IMR-90 (cell line): Measurements from ENCODE around the gene CHST10. TPM values are rescaled to one million over a fixed set of nuclear protein-coding genes. Genes with fewer than 3 reads are reported as not detected.

ENCODE experiments used
- ATAC-seq: fragments of 200-7000 bp; cut with Tn5 transposase; 2 replicates; pipeline ENCODE4 v1.9.1; 2020; ENCODE audit warnings: low read depth, mild to moderate bottlenecking, moderate library complexity
- BruUV-seq: library from RNA; stranded (reverse); fragments of 400-500 nt; replicated peaks from 2 replicates; lab custom pipeline; 2021; lab: Mats Ljungman, UMichigan
- CTCF ChIA-PET: fragments of 300-600 bp; formaldehyde crosslinking; extraction: SDS; loops from one replicate; lab custom pipeline; 2021; ENCODE audit warnings: antibody characterized with exemption; lab: Yijun Ruan, JAX
- POLR2A ChIA-PET: fragments of 300-600 bp; sonication (Branson Sonifier 250); formaldehyde crosslinking; loops from one replicate; lab custom pipeline; 2022; ENCODE audit warnings: antibody characterized with exemption; ENCODE audit not compliant: unreplicated experiment; lab: Charles Lee
- DNase-seq: peaks from one replicate; pipeline ENCODE4 v3.0.0; 2013
- H2AFZ ChIP-seq: replicated peaks from 2 replicates; pipeline ENCODE3; 2013; ENCODE audit warnings: low read length, mild to moderate bottlenecking; ENCODE audit not compliant: poor library complexity
- H2AK5ac ChIP-seq: 2 replicates; pipeline ENCODE4 v1.6.1; 2013; ENCODE audit warnings: low read depth, low read length, inconsistent platforms
- H2AK9ac ChIP-seq: replicated peaks from 2 replicates; pipeline ENCODE3; 2013; ENCODE audit warnings: mild to moderate bottlenecking, low read depth, low read length, moderate library complexity; ENCODE audit not compliant: poor library complexity
- H2BK120ac ChIP-seq: 2 replicates; pipeline ENCODE4 v1.6.1; 2013; ENCODE audit warnings: low read depth, low read length, inconsistent platforms
- H2BK15ac ChIP-seq: 3 replicates; pipeline ENCODE4 v1.6.1; 2013; ENCODE audit warnings: low read depth, low read length, inconsistent platforms
- H2BK20ac ChIP-seq: 2 replicates; pipeline ENCODE4 v1.6.1; 2013; ENCODE audit warnings: low read depth, mild to moderate bottlenecking, inconsistent platforms, low read length, moderate library complexity
- H2BK5ac ChIP-seq: 2 replicates; pipeline ENCODE4 v1.6.1; 2013; ENCODE audit warnings: mild to moderate bottlenecking, low read depth, low read length, inconsistent platforms; ENCODE audit not compliant: poor library complexity, severe bottlenecking
- H3K14ac ChIP-seq: replicated peaks from 2 replicates; pipeline ENCODE4 v1.6.1; 2013; ENCODE audit warnings: low read depth, low read length, inconsistent platforms
- H3K18ac ChIP-seq: 2 replicates; pipeline ENCODE4 v1.6.1; 2013; ENCODE audit warnings: low read depth, low read length, control low read depth
- H3K23ac ChIP-seq: 2 replicates; pipeline ENCODE4 v1.6.1; 2013; ENCODE audit warnings: low read depth, low read length, inconsistent platforms
- H3K27ac ChIP-seq: 2 replicates; pipeline ENCODE4 v1.5.1; 2013; ENCODE audit warnings: mild to moderate bottlenecking, control low read depth, low read length; ENCODE audit not compliant: insufficient read depth
- H3K27me3 ChIP-seq: 2 replicates; pipeline ENCODE4 v1.6.1; 2013; ENCODE audit warnings: low read length; ENCODE audit not compliant: control insufficient read depth, insufficient read depth
- H3K36me3 ChIP-seq: 2 replicates; pipeline ENCODE4 v1.6.1; 2013; ENCODE audit warnings: low read length, mixed read lengths; ENCODE audit not compliant: control insufficient read depth, insufficient read depth
- H3K4ac ChIP-seq: 2 replicates; pipeline ENCODE4 v1.6.1; 2013; ENCODE audit warnings: low read depth, low read length, inconsistent platforms
- H3K4me1 ChIP-seq: 2 replicates; pipeline ENCODE4 v1.6.1; 2013; ENCODE audit warnings: low read length, mixed read lengths; ENCODE audit not compliant: control insufficient read depth, insufficient read depth
- H3K4me2 ChIP-seq: 2 replicates; pipeline ENCODE4 v1.6.1; 2013; ENCODE audit warnings: low read depth, mild to moderate bottlenecking, control low read depth, low read length, moderate library complexity
- H3K4me3 ChIP-seq: 2 replicates; pipeline ENCODE4 v1.5.1; 2013; ENCODE audit warnings: low read depth, mild to moderate bottlenecking, control low read depth, low read length, moderate library complexity; ENCODE audit not compliant: insufficient read depth
- H3K56ac ChIP-seq: 2 replicates; pipeline ENCODE4 v1.6.1; 2013; ENCODE audit warnings: low read length, inconsistent platforms; ENCODE audit not compliant: insufficient read depth; ENCODE audit errors: extremely low read depth
- H3K79me1 ChIP-seq, 2 experiments: 2 replicates each; pipeline ENCODE4 v1.6.1; 2013; ENCODE audit warnings: low read length in 2 of 2, inconsistent platforms in 1 of 2, low read depth in 1 of 2
- H3K9ac ChIP-seq: 2 replicates; pipeline ENCODE4 v1.6.1; 2013; ENCODE audit warnings: low read depth, low read length, control low read depth
- H3K9me1 ChIP-seq: 2 replicates; pipeline ENCODE4 v1.6.1; 2013; ENCODE audit warnings: low read length, inconsistent platforms; ENCODE audit not compliant: insufficient read depth
- H3K9me3 ChIP-seq: 2 replicates; pipeline ENCODE4 v1.6.1; 2013; ENCODE audit warnings: low read length; ENCODE audit not compliant: control insufficient read depth, insufficient read depth
- H4K20me1 ChIP-seq: 2 replicates; pipeline ENCODE4 v1.6.1; 2013; ENCODE audit warnings: low read length, inconsistent platforms; ENCODE audit not compliant: insufficient read depth
- H4K5ac ChIP-seq: 2 replicates; pipeline ENCODE4 v1.6.1; 2013; ENCODE audit warnings: mild to moderate bottlenecking, low read depth, low read length, control low read depth
- H4K8ac ChIP-seq, 2 experiments: 2 replicates each; pipeline ENCODE4 v1.6.1; 2013; ENCODE audit warnings: low read depth in 2 of 2, low read length in 2 of 2, control low read depth in 1 of 2, inconsistent platforms in 1 of 2
- H4K91ac ChIP-seq: 2 replicates; pipeline ENCODE4 v1.6.1; 2013; ENCODE audit warnings: low read depth, low read length, inconsistent platforms; ENCODE audit not compliant: insufficient read depth
- BHLHE40 ChIP-seq: fragments of 150-350 bp; IDR thresholded peaks from 2 replicates; pipeline ENCODE4 v1.6.1; 2016; ENCODE audit warnings: mild to moderate bottlenecking, low read depth, low read length
- CEBPB ChIP-seq: IDR thresholded peaks from 2 replicates; pipeline ENCODE4 v1.6.1; 2012; ENCODE audit warnings: low read depth, low read length, improper control_type of control experiment
- CHD1 ChIP-seq: IDR thresholded peaks from 2 replicates; pipeline ENCODE4 v1.6.1; 2012; ENCODE audit warnings: low read depth, low read length, improper control_type of control experiment
- CTCF ChIP-seq: conservative IDR thresholded peaks from 2 replicates; pipeline ENCODE4 v1.5.1; 2012; ENCODE audit warnings: mild to moderate bottlenecking, low read depth, low read length, improper control_type of control experiment
- ELK1 ChIP-seq: fragments of 150-350 bp; IDR thresholded peaks from 2 replicates; pipeline ENCODE4 v1.6.1; 2016; ENCODE audit warnings: low read depth, mild to moderate bottlenecking, low read length, moderate library complexity, borderline replicate concordance
- FOS ChIP-seq: fragments of 150-350 bp; IDR thresholded peaks from 2 replicates; pipeline ENCODE4 v1.6.1; 2016; ENCODE audit warnings: low read depth, low read length
- MAFK ChIP-seq: IDR thresholded peaks from 2 replicates; pipeline ENCODE4 v1.6.1; 2012; ENCODE audit warnings: low read depth, low read length, improper control_type of control experiment
- MAZ ChIP-seq: IDR thresholded peaks from 2 replicates; pipeline ENCODE4 v1.6.1; 2012; ENCODE audit warnings: low read depth, mild to moderate bottlenecking, low read length, improper control_type of control experiment, moderate library complexity, borderline replicate concordance
- MXI1 ChIP-seq: IDR thresholded peaks from 2 replicates; pipeline ENCODE4 v1.6.1; 2012; ENCODE audit warnings: low read depth, mild to moderate bottlenecking, low read length, moderate library complexity, borderline replicate concordance
- NFE2L2 ChIP-seq: fragments of 150-350 bp; IDR thresholded peaks from 2 replicates; pipeline ENCODE4 v1.6.1; 2016; ENCODE audit warnings: low read depth, mild to moderate bottlenecking, low read length
- POLR2A ChIP-seq: IDR thresholded peaks from 2 replicates; pipeline ENCODE4 v1.6.1; 2012; ENCODE audit warnings: mild to moderate bottlenecking, low read depth, low read length
- RAD21 ChIP-seq: IDR thresholded peaks from 2 replicates; pipeline ENCODE4 v1.6.1; 2012; ENCODE audit warnings: low read length, improper control_type of control experiment
- RCOR1 ChIP-seq: IDR thresholded peaks from 2 replicates; pipeline ENCODE4 v1.6.1; 2012; ENCODE audit warnings: mild to moderate bottlenecking, low read length, improper control_type of control experiment; ENCODE audit not compliant: insufficient replicate concordance
- RFX5 ChIP-seq: IDR thresholded peaks from 2 replicates; pipeline ENCODE4 v1.8.0; 2012; ENCODE audit warnings: low read depth, mild to moderate bottlenecking, low read length, moderate library complexity
- SMC3 ChIP-seq: fragments of 150-350 bp; IDR thresholded peaks from 2 replicates; pipeline ENCODE4 v1.6.1; 2016; ENCODE audit warnings: low read depth, mild to moderate bottlenecking, antibody characterized with exemption, low read length, moderate library complexity
- USF2 ChIP-seq: fragments of 150-350 bp; IDR thresholded peaks from 2 replicates; pipeline ENCODE4 v1.6.1; 2017; ENCODE audit warnings: mild to moderate bottlenecking, antibody characterized with exemption, low read length, low read depth
- WGBS, 2 experiments: methylation state at CpG; one replicate each; pipeline versions ENCODE4 v1.1.5 to v1.1.7; 2013; ENCODE audit warnings: missing lambda C conversion rate in 2 of 2; ENCODE audit not compliant: insufficient read length in 1 of 2; ENCODE audit errors: extremely low coverage in 2 of 2; 5-methylcytosine and 5-hydroxymethylcytosine counted together
- dilution Hi-C: fragments of 300-500 bp; cut with HindIII; formaldehyde crosslinking; loops from one replicate; pipeline ENCODE4 v1.14.3; 2018; ENCODE audit warnings: low sequenced_read_pairs; ENCODE audit not compliant: unreplicated experiment
- in situ Hi-C: fragments of 300-500 bp; cut with MboI; formaldehyde crosslinking; loops from 3 replicates; pipeline ENCODE4 v1.14.3; 2019; ENCODE audit warnings: low sequenced_read_pairs, inconsistent platforms, mixed read lengths
- intact Hi-C: fragments of 100-400 bp; cut with micrococcal nuclease; formaldehyde crosslinking; loops from 2 replicates; pipeline ENCODE4 v1.10.0; 2022
- polyA plus RNA-seq, 3 experiments: library from polyadenylated mRNA; depleted of rRNA; stranded (reverse); fragments of >200 nt; gene quantifications; 2 replicates each; pipeline ENCODE4 v1.2.3, GENCODE V29; 2012; ENCODE audit warnings: low replicate concordance in 1 of 3
- total RNA-seq: library from RNA; depleted of rRNA; stranded (reverse); fragments of >200 nt; gene quantifications from 2 replicates; pipeline ENCODE4 v1.2.3, GENCODE V29; 2012

The CHST10 gene
- total and polyA plus RNA-seq, 2 of the 4 experiments (the other 2 are of a cell fraction), result 6.9 to 8.6 TPM

GRCh38 chr2:100408941-100409340, 8.5 kb downstream of the CHST10 start:
- Histone ChIP-seq H3K36me3 (peaks cover 8% of the 10 kb centered on the region), H3K79me1 (no peaks in the 10 kb centered on the region; a peak in 1 of 4 replicates), H2BK120ac (no peak overlapping the region), H3K9ac (no peak overlapping the region), H4K5ac (no peak overlapping the region), H3K18ac (no peak overlapping the region), H3K27ac (no peak overlapping the region), H3K23ac (no peak overlapping the region), H4K91ac (no peak overlapping the region), H2BK5ac (no peak overlapping the region), H2AFZ (no peak overlapping the region), H3K4ac (no peak overlapping the region), H2AK5ac (no peak overlapping the region), H3K14ac (no peak overlapping the region), H3K27me3 (no peaks in the 10 kb centered on the region), H3K4me3 (no peak overlapping the region), H3K9me3 (no peaks in the 10 kb centered on the region), H3K4me1 (no peaks in the 10 kb centered on the region), H2AK9ac (no peak overlapping the region), H2BK20ac (no peak overlapping the region), H3K9me1 (0 out of 2 replicates have a peak, but pooled peaks cover 8% of the 10 kb centered on the region), H4K8ac (no peak overlapping the region), H2BK15ac (no peak overlapping the region), H3K4me2 (no peak overlapping the region), H4K20me1 (no peaks in the 10 kb centered on the region), H3K56ac (no peak overlapping the region)
- 100% methylated on average over 1 of the region's 8 CpGs; no CpG with 5 or more reads in 1 of the 2 experiments for WGBS, 2 experiments
- dilution Hi-C loops, result no loop called here
- no peak for DNase-seq
- POLR2A ChIA-PET, result no interaction called here
- BruUV-seq, result no TSS peak
- ATAC-seq, result no peak
- in situ Hi-C loops, result no loop called here
- CTCF ChIA-PET, result no interaction called here
- intact Hi-C loops, result no loop called here
- TF ChIP-seq RFX5 (no peak), RAD21 (no peak), NFE2L2 (no peak), MAZ (no peak), MXI1 (no peak), SMC3 (no peak), BHLHE40 (no peak), ELK1 (no peak), FOS (no peak), MAFK (no peak), CTCF (no peak), RCOR1 (no peak), CHD1 (no peak), USF2 (no peak), CEBPB (no peak), POLR2A (no peak)
